GM18517 (cell line): ENCODE results near the gene ZBTB47.

Experiments used
- ATAC-seq: cut with Tn5 transposase; IDR thresholded peaks from one replicate; pipeline ENCODE4 v1.9.1; 2021; ENCODE audit warnings: mild to moderate bottlenecking, moderate library complexity; ENCODE audit not compliant: unreplicated experiment

ZBTB47 gene

GRCh38 chr3:42684632-42685362 is 31.3 kb downstream of the ZBTB47 start:
- ATAC-seq = no peak

DNA sequence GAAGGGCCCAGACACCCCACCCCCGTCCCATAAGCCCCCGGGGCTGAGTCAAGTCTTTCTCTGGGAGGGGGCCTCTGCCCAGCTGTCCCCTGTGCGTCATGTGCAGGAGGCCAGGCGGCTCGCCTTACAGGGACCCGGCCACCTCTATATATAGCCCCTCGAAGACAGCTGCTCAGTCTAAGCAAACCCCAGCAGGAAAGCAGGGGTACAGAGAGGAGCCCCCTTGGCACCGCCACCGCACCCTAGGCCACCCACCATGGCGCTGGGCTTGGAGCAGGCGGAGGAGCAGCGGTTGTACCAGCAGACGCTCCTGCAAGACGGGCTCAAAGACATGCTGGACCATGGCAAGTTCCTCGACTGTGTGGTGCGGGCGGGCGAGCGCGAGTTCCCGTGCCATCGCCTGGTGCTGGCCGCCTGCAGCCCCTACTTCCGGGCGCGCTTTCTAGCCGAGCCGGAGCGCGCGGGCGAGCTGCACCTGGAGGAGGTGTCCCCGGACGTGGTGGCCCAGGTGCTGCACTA is 31.9 kb downstream of the ZBTB47 start, which contains the start of gene KLHL40:
TSS of gene KLHL40 (plus strand) at position 175 of the 519 bp plus-strand sequence. CDS start at position 257, 82 bp downstream.
- no peak for ATAC-seq

DNA sequence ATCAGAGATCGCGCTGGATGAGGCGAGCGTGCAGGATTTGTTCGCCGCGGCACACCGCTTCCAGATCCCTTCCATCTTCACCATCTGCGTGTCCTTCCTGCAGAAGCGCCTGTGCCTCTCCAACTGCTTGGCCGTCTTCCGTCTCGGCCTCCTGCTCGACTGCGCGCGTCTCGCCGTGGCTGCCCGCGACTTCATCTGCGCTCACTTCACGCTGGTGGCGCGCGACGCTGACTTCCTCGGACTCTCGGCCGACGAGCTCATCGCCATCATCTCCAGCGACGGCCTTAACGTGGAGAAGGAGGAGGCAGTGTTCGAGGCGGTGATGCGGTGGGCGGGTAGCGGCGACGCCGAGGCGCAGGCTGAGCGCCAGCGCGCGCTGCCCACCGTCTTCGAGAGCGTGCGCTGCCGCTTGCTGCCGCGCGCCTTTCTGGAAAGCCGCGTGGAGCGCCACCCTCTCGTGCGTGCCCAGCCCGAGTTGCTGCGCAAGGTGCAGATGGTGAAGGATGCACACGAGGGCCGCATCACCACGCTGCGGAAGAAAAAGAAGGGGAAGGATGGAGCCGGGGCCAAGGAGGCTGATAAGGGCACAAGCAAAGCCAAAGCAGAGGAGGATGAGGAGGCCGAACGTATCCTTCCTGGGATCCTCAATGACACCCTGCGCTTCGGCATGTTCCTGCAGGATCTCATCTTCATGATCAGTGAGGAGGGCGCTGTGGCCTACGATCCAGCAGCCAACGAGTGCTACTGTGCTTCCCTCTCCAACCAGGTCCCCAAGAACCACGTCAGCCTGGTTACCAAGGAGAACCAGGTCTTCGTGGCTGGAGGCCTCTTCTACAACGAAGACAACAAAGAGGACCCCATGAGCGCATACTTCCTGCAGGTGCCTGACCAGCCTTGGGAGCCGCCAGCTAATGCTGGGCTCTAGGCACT is 32.7 kb downstream of the ZBTB47 start:
- ATAC-seq = no peak

GRCh38 chr3:42686832-42687650 is 33.5 kb downstream of the ZBTB47 start:
- ATAC-seq = no peak

DNA sequence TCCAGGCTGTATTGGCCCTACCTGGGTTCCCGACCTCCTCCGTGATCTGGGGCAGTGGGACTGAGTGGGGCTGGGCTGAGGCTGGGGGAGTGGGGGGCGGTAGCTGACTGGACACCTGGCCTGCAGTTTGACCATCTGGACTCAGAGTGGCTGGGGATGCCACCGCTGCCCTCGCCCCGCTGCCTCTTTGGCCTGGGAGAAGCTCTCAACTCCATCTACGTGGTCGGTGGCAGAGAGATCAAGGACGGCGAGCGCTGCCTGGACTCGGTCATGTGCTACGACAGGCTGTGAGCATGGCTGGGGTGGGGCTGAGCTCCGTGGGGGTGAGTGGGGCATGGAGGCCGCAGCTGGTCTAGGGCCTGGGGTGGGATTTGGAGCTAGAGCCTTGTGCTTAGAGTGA is 34.5 kb downstream of the ZBTB47 start:
- ATAC-seq = no peak

GRCh38 chr3:42688487-42689420 is 35.3 kb downstream of the ZBTB47 start:
- no peak for ATAC-seq

DNA sequence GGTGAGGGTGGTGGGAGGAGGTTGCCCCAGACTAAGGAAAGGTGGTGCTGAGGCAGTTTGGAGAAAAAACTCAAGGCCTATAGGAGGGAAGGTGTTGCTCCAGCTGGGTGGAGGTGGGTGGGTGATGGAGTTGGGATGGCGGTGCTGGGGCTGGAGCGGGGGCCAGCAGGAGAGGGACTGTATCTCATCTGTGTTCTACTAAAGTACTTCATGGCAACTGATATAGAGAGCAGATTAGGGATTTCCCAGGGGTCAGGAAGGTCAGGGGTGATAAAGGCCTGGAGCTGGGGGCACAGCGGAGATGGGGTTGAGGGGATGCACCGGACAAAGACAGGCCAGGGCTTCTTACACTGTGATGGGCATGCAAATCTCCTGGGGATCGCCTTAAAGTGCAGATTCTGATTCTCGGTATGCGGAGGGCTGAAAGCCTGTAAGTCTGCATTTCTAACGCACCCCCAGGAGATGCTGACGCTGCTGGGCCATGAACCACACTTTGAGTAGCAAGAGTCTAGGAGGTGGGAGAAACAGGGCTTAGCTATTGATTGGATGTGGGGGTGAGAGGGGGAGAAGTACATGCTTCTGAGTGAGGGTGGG is 36.0 kb downstream of the ZBTB47 start:
- ATAC-seq = no peak

- no peak for ATAC-seq
Observed at GRCh38 chr3:42690191-42690590, 36.7 kb downstream of the ZBTB47 start.

DNA sequence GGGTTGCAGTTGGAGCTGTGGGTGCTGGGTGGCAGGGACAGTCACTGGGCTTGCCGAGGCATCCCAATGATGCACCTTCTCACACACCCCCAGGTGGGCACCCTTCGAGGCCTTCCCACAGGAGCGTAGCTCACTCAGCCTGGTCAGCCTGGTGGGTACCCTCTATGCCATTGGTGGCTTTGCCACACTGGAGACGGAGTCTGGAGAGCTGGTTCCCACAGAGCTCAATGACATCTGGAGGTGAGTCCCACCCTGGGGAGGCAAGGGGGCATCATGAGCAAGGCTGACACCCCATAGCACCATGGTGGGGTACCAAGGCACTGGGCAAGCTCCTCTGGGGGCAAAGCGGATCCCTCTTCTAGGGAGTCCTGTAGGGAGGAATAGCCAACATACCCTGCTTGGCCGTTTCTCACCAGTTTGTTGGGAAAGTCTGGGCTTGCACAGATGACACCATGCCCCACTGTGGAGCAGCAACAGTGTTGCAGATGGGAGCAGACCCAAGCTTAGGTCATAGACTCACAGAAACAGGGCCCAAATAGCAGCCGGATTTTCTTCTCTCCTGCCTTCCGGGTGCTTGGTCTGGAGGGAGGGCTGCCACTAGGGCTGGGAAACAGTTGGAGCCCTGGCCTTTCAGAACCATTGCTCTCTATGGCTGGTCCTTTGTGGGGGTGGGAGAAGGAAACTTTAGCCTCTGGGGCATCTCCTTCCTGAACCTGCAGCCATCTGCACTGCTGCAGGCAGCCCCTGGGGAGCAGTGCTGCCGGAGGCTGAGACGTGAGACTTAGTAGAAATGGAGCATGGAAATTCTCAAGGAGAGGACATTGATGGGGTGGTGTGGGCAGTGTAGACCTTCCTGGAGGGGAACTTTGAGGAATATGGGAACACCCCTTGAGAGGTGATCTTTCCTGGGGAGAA is 37.5 kb downstream of the ZBTB47 start:
- ATAC-seq = no peak

DNA sequence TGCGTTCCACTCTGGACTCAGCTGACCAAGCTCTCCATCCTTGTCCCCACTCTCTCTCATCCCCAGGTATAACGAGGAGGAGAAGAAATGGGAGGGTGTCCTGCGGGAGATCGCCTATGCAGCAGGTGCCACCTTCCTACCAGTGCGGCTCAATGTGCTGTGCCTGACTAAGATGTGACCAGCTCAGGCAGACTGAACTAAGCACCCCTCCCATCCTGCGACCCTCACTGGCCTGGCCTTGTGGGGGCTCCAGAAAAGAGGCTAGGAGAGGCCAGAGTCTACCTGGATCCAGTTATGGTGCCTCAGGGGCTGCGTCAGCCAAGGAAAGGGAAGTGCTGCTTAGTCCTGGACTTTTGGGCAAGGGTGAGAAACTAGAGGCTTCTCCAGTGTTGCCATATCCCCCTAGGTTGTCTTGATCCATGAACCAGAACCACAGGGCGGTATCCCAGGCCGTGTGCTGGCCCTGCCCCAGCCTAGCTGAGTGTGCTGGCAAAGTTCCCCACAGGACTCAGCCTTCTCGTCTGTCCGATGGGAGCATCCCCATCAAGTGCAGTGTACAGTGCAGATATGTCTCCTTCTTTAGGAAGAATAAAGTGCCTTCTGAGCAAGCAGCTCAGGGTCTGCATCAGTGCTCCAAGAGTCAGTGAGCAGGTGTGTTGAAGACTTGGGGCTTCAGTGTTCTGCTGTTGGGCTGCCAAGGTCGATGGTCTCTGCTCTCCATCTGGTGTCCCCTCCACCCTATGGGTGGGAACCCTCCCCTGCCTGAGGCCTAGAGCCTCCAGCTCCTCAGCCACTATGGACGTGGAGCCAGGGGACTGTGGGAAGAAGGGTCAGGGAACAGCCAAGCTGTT is 38.5 kb downstream of the ZBTB47 start:
- no peak for ATAC-seq

- no peak for ATAC-seq
Observed at GRCh38 chr3:42692667-42693529, 39.4 kb downstream of the ZBTB47 start.

DNA sequence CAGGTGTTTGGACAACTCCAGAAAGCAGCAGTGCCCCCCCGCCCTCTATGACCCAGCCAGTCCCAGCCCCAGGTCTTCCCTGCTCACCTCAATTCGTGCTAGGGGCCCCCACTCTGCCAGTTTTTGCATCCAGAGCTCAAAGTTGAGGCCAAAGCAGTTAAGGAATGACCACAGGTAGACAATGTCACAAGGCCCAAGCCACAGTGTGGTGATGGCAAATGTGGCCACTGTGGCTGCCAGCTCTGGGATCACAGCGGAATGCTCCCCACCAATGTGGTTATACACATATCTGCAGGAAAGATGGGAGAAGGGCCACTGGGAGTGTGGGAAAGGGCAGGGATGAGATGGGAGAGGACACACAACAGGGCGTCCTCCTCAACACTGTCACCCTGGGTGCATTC is 40.0 kb downstream of the ZBTB47 start:
- ATAC-seq = no peak

- no peak for ATAC-seq
Observed at GRCh38 chr3:42694366-42694765, 40.9 kb downstream of the ZBTB47 start.

GRCh38 chr3:42696356-42697288 is 43.1 kb downstream of the ZBTB47 start:
- no peak for ATAC-seq

- no peak for ATAC-seq
Observed at GRCh38 chr3:42697289-42698051, 44.0 kb downstream of the ZBTB47 start.
